Ramos (cell line): ENCODE data around the gene MPRIP.
"Not testable (repeated sequence)": the region's sequence is repeated elsewhere in the genome, so short reads cannot be mapped to it uniquely, and the experiment has no call there.

Experiments
- in situ Hi-C: fragments of 300-500 bp; cut with MboI; formaldehyde crosslinking; loops from one replicate; pipeline ENCODE4 v1.14.3; 2022; ENCODE audit warnings: low sequenced_read_pairs; ENCODE audit not compliant: unreplicated experiment

The MPRIP gene

DNA sequence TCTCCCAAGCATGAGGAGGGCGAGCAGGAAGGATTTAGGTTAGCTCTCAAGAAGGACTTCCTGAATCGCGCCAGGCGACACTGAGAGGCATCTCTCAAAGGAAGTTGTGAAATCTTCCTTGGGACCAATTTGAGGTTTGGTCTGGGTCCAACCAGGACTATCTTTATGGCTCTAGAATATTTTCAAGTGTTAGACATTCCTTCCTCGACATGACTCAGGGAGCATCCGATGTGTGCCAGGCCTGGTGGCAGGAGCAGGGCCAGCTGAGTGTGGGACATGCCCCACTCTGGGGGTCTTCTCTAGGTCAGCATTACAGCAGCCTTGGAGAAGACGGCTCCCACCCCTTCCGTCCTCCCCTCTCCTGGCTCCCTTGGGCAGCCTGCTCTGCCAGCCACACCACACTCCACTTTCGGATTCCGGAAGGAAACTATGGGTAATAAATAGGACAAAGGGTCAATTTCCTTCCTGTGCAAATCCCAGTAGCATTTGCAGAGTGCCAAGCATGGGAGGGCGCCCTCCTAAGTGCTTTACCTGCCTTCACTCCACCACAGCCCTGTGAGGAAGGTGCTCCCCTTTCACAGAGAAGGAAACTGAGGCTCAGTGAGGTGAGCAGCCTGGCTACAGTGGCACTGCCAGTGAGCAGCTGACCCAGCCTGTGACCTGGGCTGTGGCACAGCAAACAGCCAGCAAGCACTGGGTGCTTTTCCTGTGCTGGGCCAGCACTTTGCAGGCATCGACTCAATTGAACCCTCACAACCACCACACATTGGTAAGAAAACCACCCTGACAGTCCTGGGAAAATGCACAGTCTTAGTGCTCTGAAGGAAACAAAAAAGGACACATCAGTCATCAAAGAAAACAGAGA, 31.0 kb upstream of the MPRIP start:
- in situ Hi-C loops, result not testable (repeated sequence)

DNA sequence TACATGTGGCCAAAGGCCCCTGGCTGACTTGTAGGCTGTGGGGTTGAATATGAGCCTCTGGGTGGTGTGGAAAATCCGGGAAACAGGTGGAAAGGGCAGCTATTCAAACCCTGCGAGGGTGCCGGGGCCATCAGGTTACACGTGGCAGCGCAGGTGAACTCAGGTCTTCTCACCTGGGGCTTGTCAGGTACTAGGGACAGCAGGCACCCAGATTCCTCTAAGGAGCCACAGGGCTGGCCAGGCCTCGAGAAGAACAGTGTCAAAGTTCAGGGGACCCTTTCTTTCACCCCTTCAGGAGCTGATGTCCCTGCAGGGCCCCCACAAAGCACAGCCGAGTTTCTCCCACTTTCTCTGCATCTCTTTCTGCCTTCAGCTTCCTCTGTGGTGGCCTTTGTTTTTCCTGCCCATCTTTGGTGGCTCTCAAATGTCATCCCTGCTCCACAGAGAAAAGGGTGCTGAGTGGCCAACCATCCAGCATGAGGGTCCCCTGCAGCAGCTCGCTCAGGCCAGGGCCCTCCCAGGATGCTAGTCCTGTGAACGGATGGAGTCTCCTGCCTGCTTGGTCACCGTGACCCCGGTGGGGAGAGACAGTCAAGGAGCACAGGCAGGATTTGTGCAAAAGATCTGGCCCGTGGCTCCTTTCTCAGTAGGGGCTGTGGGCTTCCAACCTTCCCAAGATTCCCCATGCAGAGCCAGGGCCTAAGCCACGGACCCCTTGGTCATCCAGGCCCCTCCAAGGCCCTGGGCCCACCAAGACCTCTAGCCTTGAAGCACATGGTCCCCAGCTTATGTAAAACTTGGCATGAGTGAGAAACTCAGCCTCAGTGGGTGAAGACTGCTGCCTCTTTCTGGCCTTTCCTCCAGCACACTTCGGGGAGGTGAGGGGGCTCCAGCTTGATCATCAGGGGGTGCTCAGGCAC, 28.2 kb upstream of the MPRIP start:
- in situ Hi-C loops, result not testable (repeated sequence)

DNA sequence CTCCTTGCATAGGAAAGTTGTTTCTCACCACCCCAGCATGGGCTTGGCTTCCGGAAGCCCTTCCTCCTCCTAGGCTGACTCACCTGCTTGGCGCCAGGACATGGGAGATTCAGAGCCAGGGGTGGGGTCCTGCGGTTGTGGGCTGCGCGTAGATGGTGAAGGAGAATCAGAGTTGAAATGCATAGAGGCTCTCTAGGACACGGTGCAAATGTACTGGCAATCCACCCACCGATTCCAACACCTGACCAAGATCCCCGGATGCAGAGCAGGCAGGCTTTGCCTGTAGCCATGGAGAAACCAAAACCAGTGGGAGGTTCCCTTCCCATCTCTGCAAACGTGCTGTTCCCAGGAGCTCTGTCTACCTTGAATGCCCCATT, 27.5 kb upstream of the MPRIP start:
- in situ Hi-C loops, result not testable (repeated sequence)

DNA sequence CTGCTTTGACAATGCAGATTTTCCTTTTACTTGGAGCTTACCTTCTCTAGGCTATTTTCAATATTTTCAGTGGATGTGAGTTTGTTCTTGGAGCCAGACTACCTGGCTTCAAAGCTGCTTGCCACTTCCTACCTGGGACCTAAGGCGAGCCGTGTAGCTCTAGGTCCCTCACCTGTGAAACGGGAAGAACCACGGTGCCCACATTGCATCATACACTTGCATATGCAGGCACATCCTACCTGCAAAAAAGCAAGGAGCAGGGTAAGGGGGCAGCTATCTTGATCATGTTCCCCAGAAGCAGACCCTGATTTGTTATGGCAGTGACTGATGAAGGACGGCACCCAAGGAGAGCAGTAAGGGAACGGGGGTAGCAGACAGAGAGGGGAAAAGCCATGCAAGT, 27.0 kb upstream of the MPRIP start:
- in situ Hi-C loops, result no loop called here

DNA sequence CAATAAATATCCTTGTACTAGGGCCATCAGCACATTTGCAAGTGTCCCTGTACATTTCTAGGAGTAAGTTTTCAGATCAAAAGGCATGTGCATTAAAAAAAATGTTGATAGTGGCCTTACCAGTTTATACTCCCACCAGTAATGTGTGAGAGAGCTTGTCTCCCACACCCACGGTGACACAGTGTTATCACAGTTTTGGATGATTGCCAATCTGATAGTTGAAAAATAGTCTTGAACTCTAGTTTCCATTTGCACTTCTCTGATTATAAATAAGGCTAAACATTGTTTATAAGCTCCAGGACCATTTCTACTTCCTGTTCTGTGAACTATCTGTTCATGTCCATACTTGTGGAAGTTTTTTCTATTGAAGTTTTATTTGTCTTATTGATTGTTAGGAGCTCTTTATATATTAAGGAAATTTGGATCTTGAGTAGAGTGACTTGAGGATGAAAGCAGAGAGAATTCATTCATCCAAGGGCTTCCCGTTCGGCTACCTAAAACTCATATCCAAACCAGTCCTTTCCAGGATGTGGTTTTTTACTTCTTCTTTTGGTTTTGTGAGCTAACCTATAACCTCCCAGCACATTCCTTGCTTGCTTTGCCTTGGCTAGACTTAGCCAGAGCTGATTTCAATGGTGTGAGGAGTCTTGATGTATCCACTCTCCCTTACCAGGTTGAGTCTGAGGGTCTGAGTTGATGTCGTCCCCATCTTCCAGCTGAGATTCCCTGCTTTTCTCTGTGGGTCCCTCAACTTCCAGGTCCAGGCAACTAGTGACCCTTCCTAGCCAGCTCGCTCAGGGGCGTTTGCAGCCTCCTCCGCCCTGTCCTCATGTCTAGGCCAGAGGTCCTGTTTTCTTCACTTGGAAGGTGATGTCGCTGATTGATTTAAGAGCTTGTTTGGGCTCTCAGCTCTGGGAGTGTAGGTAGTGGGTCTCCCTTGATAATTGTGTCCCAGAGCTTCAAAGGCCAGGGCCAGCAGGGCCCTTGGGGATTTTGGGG, 25.8 kb upstream of the MPRIP start:
- in situ Hi-C loops, result not testable (repeated sequence)

DNA sequence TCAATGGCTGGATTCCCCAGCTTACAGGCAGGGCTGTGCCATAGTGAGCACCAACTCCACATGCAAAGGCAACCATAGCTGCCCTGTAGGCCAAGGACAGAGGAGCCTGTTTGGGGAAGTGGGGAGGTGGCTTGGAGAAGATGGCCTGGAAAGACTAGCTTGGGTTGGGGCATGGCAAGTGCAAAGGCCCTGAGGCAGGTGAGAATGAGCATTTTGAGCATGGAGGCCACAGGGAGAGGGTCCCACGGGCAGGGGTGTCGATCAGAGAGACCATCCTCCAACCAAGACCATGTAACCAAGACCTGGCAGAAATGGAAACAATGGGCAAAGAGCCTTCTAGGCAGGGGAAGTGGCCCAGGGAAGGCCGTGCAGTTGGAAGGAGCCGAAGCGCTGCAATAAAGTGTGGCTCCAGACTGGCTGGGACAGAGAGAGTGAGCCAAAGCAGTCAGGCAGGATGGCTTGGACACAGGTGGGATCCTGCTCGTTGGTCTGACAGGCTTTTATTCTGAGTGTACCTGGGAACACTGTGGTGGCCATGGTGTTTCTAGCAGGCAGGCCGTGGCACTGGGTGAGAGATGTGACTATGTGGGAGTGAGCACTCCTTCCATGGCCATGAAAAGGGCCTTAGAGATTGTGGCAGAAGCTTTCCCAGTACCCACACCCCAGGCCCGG, 24.8 kb upstream of the MPRIP start:
- in situ Hi-C loops, result no loop called here

DNA sequence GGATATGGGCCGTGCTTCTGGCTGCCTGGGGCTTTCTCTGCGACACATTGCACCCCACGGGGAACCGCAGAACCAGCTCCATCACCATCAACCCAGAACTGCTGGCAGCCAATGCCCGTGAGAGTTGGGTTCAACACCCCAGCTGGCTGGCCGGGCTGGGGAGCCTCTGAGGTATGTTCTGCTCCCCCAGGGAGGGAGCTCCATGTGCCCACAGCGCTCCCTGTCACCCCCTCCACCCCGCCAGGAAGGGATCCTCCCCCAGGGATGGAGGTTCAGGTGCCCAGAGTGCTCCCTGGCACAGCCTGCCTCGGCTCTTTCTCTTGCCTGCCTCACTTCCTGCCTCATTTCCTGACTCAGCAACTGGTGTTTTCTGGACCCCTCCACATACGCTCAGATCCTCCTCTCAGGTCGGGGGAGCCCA, 24.2 kb upstream of the MPRIP start:
- in situ Hi-C loops, result no loop called here

DNA sequence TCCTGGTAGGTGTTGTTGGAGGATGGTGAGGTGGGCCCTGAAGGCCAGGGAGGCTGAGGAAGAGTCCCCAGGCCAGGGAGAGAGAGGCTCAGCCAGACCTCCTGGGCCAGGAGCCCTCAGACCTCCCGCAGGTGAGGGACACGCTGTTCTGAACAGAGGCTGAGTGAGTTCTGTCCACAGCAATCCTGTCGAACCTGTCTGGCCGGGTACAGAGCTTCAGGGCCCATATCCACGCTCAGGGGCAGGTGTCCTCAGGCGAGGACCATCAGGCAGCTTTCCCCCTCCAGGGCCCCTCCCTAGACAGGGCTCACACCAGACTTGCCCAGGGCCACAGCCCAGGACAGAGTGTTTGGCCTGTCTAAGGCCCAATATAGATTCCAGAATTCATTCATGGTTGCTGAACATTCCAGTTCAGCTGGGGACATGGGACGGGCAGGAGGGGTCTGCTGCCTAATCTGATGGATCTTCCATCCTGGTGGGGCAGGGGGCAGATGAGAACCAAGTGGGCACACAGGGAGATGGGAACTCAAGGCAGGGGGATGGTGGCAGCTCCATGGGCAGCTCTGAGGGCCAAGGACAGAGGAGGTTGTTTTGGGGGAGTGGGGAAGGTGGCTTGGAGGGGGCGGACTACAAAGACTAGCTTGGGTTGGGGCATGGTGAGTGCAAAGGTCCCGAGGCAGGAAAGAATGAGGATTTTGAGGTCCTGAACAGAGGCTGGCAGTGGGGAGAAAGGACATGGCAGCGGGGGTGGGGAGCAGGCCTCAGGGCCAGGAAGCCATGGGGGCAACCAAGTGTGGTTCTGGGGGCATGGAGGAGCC, 23.4 kb upstream of the MPRIP start:
- in situ Hi-C loops, result no loop called here

DNA sequence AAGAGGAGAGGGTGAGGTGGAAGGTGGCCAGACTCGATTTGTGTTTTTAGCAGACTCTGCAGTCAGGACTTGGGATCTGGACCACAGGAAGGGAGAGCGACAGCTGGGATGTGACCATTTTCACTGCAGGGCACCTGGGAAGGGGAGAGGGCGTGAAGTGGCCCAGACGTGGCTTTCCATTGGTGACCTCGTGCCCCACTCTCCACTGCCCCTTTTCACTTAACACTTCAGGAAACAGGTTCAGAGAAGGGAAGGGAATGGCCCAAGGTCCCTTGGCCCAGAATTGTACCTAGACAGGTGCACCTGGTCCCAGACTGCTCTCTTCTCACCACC, 22.9 kb upstream of the MPRIP start:
- in situ Hi-C loops, result no loop called here

DNA sequence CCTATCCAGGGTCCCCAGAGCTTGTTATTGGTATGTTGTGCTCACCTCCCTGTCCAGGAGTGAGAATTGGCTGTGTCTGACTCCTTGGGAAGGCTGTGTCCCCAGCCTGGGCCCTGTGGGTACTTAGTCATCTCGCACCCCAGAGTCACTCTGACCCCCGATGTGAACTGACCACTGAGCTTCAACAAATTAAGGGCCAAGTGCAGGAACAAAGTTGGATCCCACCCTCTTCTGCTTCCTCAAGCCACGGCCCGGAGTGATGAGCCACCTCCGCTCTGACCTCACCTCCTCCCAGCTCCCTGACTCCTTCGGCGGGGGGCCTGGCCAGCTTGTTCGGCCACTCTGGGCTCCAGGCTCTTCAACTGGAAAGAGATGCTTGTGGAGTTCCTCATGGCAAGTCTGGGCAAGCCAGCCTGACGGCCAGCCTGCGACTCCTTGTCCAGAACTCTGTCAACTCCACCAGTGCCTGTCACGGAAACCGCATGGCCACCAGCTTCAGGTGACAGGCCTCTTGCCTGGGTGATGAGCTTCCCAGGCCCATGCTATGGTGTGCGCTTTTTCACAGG, 22.3 kb upstream of the MPRIP start:
- in situ Hi-C loops, result no loop called here

DNA sequence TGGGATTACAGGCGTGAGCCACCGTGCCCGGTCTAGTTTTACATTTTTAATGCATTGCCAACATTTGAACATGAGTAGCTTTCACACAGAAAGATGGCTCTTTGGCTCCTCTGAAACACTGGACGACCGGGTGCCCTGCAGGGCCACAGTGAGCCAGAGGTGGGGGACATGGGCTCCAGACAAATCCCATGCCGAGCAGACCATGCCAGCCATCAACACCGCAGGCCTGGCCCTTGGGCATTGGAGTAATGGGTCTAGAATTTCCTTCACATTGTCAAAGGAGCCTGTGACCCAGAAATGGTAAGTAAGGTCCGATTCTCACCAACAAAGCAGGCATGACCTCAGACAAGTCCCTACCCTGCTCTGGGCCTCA, 21.4 kb upstream of the MPRIP start:
- in situ Hi-C loops, result no loop called here

DNA sequence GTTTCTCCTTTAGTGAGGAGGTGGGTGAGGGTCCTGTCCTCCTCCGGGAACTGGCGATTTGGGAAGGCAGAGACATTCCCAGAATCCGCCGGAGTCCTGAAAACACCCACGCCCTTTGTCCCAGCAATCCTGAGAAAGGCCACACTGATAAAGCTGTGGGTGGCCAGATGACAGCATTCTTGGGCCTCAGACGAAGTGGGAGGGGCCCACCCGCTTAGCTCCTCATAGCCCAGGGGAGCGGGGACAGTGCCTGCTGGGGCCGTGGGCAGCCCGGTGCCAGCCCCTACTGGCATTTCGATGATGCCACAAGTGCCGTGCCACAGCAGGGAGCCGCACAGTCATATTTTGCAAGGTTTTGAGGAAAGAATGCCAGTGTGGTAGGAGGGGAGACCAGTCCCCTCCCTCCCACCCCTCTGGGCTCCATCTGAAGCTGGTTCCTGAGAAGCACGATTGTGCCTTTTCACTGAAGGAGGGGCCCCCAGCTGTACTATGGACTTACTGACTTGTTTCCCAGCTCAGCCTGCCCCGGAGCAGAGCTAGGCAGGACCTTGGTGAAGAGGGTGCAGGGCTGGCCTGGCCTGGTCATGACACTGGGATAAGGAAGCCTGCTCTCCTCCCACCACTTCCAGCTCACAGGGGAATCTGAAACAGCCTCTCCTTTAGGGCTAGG, 20.9 kb upstream of the MPRIP start:
- in situ Hi-C loops, result no loop called here

DNA sequence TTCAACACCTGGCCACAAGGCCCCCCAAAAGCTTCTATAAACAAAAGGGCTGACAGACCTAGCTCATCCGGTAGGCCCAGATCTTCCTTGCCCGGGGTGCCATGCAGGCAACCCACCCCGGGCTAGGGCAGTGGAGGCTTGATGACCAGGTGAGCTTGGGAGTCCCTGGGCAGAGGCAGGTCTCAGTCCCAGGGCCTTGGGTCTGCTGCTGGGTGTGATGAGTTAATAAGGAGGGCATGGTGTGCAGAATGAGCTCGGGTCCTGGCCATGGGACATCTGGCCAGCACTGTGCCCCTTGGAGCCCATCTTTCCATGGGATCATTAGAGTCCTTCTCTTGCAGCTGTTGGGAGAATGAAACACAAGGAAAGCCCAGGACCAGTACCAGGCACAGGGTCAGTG, 20.2 kb upstream of the MPRIP start:
- in situ Hi-C loops, result no loop called here

DNA sequence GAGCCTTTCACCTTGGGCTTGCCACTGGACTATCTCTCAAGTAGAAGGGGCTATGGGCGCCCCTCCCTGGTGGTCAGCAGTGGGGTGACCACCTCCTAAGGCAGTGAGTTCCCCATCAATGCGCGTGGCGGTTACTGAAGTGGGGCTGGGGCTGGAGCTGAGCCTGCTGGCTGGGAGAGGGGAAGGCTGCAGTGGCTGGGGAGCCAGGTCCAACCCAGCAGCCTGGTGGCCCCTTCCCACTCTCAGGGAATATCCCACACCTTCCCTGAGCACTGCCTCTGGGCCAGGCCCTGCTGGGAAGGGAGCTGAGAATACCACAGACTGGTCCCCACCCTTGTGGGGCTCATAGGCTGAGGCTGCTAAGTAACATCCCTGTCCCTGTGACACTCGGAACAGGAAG, 19.8 kb upstream of the MPRIP start:
- in situ Hi-C loops, result no loop called here

DNA sequence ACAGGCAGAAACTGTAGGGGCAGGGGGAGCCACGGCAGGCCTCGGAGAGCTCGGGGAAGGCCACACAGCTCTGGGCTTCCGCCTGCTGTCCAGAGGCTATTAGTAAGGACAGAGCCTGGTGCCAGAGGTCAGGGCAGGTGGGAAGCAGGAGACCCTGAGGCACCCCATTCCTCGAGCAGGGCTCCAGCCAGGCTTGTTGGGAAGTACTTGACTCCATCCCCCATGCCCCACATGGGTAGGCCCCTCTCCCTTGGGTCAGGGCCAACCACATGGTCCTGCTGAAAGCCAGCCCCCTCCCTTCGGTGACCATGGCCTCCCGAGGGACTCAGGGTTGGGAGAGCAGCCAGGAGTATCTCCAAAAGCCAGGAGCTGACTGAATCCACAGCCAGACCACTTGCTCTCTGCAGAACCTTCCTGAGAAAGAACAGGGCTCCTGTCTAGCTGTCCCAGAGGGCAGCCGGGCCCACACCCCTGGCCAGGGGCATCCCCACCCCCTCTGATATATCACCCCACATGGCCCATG, 17.4 kb upstream of the MPRIP start:
- in situ Hi-C loops, result no loop called here

DNA sequence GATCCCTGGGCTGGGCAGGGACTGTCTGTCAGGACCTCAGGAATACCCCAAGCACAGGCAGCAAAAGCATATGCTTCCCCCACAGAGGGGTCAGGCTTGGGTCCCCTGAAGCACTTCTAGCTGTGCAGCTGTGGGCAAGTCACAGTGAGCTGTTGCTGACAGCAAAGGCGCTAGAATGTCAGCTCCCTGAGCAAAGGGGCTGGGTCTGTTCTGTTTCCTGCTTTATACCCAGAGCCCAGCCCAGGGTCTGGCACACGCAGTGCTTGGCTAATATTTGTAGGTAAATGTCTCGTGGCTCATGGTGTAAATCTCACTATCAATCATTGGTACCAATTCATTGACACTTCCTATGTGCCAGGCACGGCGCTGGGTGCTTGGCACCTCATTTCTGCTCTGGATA, 16.6 kb upstream of the MPRIP start:
- in situ Hi-C loops, result no loop called here

DNA sequence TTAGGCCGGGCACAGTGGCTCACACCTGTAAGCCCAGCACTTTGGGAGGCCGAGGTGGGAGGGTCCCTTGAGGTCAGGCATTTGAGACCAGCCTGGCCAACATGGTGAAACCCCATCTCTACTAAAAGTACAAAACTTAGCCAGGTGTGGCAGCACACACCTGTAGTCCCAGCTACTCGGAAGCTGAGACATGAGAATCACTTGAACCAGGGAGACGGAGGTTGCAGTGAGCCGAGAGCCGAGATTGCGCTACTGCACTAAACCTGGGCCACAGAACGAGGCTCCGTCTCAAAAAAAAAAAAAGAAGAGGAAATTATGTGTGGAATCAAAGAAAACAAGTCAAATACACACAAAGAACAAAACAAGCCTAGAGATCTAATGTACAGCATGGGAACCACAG, 16.1 kb upstream of the MPRIP start:
- in situ Hi-C loops, result no loop called here
